AG08395 (cell line): ENCODE measurements around the gene TMEM165.

Experiments used
- DNase-seq: peaks from one replicate; pipeline ENCODE4 v3.0.0; 2012; ENCODE audit warnings: mixed read lengths, low spot score

The TMEM165 gene

DNA sequence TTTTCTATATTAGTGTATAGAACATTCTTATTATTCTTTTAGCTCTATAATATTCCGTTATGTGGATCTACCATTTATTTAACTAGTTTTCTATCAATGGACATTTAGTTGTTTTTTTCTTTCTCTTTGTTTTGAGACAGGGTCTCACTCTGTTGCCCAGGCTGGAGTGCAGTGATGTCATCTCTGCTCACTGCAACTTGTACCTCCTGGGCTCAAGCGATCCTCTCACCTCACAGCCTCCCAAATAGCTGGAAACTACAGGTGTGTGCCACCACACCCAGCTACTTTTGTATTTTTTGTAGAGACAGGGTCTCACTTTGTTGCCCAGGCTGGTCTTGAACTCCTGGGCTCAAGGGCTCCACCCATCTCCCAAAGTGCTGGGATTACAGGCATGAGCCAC is 10.8 kb downstream of the TMEM165 start:
- DNase-seq = no peak

DNA sequence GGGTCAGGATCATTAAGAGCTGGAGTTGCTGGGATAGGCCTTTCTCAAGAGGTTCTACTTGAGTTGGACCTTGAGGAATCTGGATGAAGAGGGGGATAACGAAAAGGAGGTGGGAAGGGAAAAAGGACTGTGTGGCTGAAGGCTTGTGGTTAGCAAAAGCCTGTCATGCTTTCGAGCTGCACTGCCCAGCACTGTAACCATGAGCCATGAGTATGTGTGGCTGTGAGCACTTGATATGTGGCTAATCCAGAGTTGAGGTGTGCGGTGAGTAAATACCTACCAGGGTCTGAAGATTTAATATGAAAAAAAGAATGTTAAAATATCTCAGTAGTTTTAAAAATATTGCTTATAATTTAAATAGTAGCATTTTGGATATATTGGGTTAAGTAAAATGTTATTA is 11.4 kb downstream of the TMEM165 start:
- DNase-seq = no peak

DNA sequence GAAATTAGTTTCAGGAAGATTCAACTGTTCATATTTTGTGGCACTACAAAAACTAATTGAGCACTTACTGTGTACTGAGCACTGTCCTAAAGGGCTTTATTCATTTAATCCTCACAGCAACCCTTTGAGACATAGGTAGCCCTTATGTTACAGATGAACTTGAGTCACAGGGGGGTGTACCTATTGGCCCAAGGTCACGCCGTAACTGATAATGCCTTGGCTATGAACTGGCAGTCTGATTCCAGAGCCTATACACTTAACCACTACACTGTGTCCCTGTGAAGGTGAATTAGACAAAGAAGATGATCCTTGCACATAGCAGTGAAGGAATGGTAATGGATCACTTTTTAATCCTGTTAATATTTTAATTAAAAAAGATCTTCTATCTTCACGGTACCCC is 12.0 kb downstream of the TMEM165 start:
- no peak for DNase-seq

DNA sequence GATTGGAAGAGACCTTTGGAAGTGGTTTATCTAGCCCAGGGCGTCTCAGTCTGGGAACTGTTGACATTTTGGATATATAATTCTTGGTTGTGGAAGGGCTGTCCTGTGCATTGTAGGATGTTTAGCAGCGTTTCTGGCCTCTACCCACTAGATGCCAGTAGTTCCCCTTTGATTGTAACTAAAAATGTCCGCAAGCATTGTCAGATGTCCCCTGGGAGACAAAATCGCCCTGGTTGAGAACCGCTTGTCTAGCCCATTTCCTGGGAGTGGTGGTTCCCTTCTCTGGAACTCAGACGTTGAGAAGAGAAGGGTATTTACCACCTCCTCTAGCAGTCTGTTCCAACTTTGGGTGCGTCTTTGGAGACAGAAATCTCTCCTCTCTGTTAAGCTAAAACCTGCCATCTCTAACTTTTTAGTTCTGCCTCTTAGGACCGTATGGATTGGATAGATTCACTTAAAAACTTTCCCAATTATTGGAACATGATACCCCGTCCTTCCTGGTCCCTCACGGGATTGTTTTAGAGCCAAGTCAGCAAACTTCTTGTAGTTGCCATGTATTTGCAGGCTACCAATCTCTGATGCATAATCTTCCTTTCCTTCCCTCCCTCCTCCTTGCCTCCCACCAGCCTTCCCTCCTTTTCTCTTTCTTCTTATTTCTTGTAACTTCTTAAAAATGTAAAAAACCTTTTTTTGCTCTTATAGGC is 13.9 kb downstream of the TMEM165 start:
- DNase-seq = peak; percentile 38

DNA sequence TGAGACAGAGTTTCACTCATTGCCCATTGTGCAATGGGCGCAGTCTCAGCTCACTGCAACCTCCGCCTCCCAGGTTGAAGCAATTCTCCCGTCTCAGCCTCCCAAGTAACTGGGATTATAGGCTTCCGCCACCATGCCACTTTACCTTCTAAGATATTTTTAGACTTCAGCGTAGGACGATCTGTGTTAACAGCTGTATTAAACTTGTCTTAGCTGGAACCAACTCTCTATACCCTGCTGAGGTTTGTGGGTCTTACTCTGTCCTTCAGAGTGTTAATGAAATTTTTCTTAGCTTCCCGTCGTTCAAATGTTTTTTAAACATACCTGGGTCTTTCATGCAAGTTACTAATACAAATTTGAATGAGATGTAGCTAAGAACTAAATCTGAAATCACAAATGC is 14.7 kb downstream of the TMEM165 start:
- no peak for DNase-seq

DNA sequence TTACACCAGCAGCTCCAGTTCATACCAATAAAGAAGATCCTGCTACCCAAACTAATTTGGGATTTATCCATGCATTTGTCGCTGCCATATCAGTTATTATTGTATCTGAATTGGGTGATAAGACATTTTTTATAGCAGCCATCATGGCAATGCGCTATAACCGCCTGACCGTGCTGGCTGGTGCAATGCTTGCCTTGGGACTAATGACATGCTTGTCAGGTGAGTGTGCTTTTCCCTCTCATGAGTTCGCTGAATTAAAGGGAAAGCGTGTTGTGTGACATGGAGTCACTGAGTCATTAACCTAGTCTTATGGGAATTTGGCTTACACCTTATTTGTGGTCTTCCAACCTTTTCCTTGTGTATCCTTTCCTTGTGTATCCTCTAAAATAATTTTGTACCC is 15.9 kb downstream of the TMEM165 start:
- DNase-seq = no peak

DNA sequence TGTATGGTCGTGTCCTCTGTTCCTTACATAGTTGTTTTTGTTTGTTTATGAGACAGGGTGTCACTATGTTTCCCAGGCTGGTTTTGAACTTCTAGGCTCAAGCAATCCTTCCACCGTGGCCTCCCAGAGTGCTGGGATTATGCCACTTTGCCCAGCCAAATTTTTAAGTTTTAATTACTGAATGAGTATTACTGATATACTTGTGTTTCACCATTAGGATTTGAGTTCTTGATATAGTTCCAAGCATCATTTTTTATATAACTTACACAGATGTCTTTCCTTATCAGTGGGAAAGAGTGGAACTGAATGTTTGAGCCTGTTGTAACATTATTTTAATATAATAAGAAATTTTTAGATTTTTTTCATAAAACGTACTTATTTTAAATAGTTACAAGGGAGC is 20.4 kb downstream of the TMEM165 start:
- DNase-seq = no peak

DNA sequence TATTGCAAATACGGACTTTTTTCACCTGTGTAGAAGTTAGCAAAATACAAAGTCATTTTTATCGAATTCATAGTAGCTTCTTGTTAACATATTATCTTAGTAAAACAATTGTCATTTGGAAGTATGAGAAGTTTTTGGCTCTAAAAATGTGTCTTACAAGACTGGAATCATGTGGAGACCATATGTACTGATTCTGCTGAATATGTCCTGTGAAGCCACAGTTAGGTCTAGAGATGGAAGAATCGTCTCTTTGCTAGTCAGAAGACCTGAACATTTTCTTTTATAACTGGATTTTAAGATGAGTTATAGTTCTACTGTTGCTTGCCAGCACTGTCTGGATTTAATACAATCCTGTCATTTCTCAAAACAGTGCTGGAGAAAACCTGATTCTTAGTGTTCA is 29.0 kb downstream of the TMEM165 start:
- DNase-seq = no peak

DNA sequence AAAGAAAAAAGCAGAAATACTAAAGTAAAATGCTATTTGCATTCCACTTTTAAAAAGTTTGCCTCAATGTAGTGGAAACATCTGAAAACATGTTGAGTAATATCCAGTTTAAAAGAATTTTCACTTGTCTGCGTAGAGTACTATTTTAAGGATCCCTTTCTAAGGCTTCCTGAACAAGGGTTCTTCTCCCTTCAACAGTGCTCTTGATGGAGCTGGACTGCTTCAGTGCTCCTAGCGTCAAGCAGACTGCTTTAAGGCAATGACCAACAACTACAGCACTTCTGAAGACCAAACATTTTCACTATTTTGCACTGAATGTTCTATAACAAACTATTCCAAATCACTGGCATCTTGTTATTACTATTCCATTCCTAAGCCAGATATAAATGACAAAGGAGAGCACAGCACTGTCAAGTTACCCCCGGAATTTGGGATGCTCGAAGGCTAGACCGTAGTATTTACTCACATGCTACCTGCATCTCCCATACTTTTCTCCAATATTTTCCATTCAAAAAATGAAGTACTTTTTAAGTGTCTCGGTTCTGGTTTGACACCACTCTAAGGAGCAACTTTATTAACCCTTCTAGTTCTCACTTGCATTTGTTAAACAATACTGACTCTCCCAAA is 36.1 kb downstream of the TMEM165 start:
- DNase-seq = no peak

DNA sequence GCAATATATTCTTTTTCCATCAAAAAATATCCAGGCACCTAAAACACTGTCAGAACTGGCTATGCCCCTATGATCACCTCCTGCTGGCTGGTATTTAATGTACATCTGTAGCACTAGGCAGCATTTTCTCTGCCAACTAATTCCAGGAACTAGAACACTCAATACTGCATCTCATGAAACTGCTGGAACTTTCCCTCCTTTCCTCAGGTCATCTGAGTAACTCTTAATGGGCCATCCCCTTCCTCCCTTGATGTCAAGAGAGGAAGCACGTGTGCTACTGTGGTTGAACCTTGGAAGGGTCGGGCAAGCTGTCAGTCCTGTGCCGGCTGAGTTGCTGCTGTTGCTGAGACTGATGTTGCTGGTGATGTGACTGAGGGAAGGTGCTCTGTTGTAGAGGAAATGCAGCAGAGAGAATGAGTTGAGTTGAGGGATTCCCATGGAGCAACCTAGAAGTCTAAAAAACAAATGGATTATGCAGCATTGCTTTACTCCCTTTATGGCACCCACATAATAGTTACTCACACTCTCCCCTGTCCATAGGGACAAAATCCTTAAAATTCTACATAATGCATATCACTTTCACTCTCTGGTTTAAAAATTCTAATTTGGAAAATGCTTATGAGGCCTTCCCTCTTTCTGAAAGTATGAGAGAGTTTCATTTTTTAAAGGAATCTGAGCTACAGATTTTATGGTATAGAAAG is 39.5 kb downstream of the TMEM165 start:
- peak; percentile 19 for DNase-seq

DNA sequence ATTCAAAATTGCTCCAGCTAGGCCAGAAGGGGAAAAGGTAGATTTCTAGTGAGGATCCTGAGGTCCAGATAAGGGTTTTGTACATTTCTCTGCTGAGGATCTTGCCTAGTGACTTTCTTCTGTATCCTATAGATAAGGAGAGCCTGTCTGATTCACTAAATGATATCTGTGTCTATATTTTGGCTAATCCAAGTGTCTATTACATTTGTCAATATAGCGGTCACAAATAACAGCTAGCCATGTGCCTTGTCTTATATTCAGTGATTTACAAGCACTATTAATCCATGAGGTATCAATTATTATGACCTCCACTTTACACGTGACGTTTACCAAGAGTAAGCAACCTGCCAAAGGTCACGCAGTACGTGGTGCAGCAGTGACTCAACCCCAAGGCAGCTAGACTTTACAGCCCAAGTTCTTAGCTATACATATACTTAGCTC is 41.6 kb downstream of the TMEM165 start:
- no peak for DNase-seq

DNA sequence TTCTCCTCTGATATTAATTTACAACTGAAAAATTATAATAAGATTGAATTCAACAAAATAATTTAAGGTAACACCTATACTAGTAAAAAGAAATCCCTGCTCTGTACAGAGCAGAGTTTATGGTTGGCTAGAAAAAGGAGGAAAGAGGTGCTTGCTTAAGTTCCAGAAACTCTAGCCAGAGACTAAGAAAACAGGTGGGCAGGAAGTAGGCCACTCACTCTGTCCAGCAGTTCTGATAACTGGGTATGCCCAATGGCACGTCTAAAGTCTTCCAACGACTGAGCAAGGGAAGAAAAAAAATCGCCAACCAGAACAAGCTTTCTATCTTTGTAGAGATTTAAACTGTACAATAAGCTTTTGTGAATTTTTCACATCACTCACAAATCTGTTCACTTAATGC is 42.1 kb downstream of the TMEM165 start:
- DNase-seq = no peak

DNA sequence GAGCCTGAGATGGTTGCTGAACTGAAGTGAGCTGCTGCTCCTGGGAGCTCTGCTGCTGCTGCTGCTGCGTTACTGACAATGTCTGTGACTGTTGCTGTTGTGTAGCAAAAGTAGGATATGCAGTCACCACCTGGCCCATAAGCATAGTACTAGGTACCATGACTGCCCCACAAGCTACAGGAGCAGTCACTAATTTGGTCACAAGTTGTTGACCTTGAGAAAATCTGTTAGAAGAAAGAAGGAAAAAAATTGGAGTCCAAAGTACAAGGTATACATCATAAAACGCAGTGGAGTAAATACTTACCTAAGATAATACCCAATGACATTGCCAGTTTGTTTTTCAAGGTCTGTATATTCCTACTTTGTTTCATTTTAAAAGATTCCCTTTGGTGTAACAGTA is 42.6 kb downstream of the TMEM165 start:
- no peak for DNase-seq

DNA sequence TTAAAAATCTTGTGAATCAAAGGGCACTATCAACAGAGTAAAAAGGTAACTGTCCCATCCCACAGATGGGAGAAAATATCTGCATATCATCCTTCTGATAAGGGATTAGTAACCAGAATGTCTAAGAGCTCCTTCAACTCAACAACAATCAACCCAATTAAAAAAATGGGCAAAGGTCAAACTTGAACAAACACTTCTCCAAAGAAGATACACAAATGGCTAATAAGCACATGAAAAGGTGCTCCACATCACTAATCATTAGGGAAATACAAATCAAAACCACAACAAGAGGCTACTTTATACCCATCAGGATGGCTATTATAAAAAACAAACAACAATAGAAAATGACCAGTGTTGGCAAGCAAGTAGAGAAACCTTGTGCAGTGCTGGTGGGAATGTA is 43.3 kb downstream of the TMEM165 start:
- no peak for DNase-seq

DNA sequence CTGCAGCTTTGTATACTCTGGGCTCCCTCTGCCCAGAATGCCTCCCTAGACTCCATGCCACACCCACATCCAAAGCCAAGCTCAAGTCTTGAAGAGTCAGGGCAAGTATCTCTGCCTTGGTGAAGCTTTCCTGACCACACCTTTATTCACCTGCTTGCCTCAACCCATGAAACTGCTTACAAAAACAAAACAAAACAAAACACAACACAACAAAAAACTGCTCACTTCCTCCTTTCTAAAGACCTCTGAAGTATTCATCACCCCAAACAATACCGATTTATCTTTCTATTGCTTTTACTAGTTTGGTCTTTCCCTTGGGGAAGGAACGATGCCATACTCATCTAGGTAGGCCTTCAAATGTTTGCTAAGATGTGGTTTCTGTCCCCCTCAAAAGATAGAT is 45.0 kb downstream of the TMEM165 start:
- DNase-seq = no peak

DNA sequence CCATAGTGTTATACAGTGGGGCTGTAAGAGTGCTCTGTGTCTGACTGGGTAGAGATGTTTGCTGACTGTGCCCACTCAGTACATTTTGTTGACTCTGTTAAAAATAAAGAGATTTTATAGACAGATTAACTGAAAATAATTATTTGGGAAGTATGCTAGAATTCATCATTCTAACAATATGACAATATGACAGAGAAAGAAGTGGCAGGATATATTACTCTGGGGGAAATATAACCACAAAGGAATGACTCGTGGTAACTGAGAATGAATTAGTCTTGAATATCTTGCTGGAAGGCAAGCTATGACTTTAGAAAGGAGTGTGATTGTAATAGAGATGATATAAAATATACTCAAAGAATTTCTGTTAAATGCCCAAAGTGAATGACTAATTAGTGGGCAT is 46.8 kb downstream of the TMEM165 start:
- DNase-seq = no peak

DNA sequence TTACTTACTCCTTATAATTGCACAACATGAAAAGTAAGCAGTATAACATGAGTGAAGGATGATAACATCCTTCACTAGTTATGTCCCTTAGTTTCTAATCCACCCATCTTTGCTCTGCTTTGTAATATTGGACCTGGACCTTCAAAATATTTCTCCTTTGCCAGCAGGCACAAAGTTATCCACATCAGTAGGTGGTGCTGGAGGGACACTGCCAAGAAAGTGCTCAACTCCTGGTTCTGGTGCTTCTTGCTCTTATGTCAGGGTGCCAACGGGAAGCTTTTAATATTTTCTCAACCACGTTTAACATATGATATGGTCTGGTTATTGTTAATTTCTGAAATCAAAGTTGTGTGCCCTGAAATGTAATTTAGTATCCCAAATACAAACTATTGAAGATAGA is 49.1 kb downstream of the TMEM165 start:
- peak; percentile 31 for DNase-seq

DNA sequence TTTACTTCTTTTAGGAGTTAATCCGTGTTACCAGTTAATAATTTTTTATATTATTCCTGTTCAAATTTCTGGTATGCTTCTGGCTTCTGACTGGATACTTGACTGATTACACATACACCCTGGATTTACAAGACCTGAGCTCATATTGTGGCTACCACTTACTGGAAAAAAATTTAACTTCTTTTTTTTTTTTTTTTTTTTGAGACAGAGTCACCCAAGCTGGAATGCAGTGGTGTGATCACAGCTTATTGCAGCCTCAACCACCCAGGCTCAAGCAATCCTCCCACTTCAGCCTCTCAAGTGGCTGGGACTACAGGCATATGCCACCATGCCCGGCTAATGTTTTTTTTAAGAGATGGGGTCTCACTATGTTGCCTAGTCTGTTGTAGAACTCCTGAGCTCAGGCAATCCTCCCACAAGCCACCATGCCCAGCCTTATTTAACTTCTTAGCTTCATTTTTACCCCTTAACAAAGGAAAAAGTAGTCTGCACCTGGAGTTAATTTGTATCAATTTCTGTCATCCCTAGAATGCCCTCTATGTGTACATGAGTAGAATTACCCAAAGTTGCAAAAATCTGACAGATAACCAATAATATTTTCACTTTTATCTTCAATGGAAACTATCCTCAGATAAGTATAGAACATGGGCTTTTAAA is 50.3 kb downstream of the TMEM165 start:
- peak; percentile 71 for DNase-seq

DNA sequence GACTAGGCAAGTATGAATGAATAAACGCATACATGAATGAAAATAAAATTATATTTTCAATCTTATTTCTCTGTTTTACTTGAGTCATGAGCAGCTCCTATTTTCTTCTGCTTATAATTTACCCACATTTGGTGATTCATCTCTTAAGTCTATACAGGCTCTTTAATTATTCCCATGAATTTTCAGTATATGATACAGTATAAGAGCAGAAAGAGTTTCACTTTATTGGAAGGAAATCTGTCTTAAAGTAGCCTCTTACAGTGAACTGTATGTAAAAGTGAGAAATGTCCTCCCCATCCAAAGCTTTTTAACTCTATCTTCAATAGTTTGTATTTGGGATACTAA is 50.8 kb downstream of the TMEM165 start:
- no peak for DNase-seq

DNA sequence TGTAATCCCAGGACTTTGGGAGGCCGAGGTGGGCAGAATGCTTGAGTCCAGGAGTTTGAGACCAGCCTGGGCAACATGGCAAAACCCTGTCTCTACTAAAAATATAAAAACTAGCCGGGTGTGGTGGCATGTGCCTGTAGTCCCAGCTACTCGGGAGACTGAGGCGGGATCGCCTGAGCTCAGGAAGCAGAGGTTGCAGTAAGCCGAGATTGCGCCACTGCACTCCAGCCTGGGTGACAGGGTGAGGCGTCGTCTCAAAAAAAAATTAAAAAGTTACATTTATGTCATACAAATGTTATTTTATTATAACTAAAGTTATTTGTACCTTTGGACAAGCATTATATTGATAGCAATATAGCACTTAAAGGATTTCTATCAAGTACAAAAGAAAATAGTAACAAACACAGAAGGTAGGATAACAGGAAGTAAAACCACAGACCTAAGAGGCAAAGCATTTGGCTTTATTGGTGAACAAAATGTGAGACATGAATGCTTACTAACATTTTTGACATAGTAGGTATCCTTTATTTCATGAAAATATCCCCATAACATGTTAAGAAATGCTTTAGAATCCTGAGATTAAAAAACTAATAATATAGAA is 51.5 kb downstream of the TMEM165 start:
- no peak for DNase-seq

DNA sequence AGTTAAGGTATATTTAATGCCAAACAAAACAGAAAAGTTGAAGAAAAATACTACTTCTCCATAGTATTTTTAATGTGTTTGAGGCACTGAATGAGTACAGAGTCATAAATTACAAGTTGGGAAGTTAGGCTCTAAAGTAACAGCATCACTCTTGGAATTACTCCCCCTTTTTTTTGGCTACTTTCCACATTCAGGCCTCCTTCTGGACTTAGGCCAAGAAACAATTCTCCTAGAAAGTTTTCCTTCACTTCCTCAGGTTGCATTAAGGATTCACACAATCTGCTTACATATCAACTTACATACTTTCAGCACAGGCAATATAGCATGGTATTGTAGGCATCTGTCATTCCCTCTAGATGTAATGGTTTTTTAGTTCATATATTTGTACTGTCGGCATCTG is 52.1 kb downstream of the TMEM165 start:
- no peak for DNase-seq

DNA sequence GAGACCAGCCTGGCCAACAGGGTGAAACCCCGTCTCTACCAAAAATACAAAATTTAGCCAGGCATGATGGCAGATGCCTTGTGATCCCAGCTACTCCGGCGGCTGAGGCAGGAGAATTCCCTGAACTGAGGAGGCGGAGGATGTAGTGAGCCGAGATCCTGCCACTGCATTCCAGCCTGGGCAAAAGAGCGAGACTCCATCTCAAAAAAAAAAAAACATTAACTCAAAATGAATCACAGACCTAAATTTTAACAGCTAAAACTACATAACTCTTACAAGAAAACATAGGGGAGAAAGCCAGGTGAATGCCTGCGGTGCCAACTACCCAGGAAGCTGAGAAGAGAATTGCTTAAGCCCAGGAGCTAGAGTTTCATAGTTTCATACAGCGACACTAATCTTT is 54.8 kb downstream of the TMEM165 start:
- DNase-seq = no peak

DNA sequence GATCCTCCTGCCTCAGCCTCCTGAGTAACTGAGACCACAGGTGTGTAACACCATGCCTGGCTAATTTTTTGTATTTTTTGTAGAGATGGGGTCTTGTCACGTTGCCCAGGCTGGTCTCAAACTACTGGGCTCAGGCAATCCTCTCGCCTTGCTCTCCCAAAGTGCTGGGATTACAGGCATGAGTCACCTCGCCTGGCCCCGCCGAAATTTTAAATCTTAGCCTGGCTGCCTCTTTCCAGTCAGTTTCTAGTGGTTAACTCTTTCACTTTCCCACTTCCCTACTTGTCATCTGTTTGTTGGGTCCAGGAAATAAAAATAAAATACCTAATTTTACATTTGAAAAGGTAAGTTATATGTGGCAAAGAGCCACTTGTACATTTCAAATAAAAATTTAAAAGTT is 62.4 kb downstream of the TMEM165 start:
- peak; percentile 41 for DNase-seq
